Chondrocyte (in vitro differentiated cells): ENCODE measurements around the gene ST8SIA5. TPM values are rescaled to one million over a fixed set of nuclear protein-coding genes. Genes with fewer than 3 reads are reported as not detected.

Source experiments
- DNase-seq: peaks from one replicate; pipeline ENCODE4 v3.0.0; 2021; ENCODE audit warnings: mixed read lengths, low spot score
- H3K27ac Mint-ChIP-seq: one replicate; pipeline ENCODE4 v1.8.0; 2021; ENCODE audit warnings: mild to moderate bottlenecking, moderate library complexity, mixed read lengths; ENCODE audit not compliant: unreplicated experiment
- H3K27me3 Mint-ChIP-seq: 2 replicates; pipeline ENCODE4 v1.8.0; 2021; ENCODE audit warnings: low read depth, mixed read lengths
- H3K36me3 Mint-ChIP-seq: 2 replicates; pipeline ENCODE4 v1.8.0; 2021; ENCODE audit warnings: low read depth, mixed read lengths
- H3K4me1 Mint-ChIP-seq: 2 replicates; pipeline ENCODE4 v1.8.0; 2021; ENCODE audit warnings: low read depth, mild to moderate bottlenecking, mixed read lengths
- H3K4me3 Mint-ChIP-seq: one replicate; pipeline ENCODE4 v1.8.0; 2021; ENCODE audit warnings: mild to moderate bottlenecking, moderate library complexity, mixed read lengths; ENCODE audit not compliant: unreplicated experiment
- H3K9me3 Mint-ChIP-seq: 2 replicates; pipeline ENCODE4 v1.8.0; 2021; ENCODE audit warnings: low read depth, mixed read lengths
- CTCF ChIP-seq: fragments of 200-600 bp; sonication (generic); IDR thresholded peaks from 2 replicates; pipeline ENCODE4 v1.5.0; 2021; ENCODE audit warnings: antibody characterized with exemption, mild to moderate bottlenecking, moderate library complexity
- total RNA-seq: library from RNA; stranded (reverse); gene quantifications from 3 replicates; pipeline ENCODE4 v1.2.1, GENCODE V29; 2021

ST8SIA5 gene
- total RNA-seq, 1 donor from 2014 or later, result 0.25 TPM

- Mint-ChIP-seq H3K4me1 (no peaks in the 10 kb centered on the region), H3K36me3 (peaks cover 5% of the 10 kb centered on the region), H3K27me3 (no peaks in the 10 kb centered on the region), H3K27ac (no peak overlapping the region), H3K4me3 (no peak overlapping the region), H3K9me3 (peaks cover 23% of the 10 kb centered on the region)
- DNase-seq, result no peak
- no peak for TF ChIP-seq CTCF
Measured at GRCh38 chr18:46728219-46728930, 28.5 kb downstream of the ST8SIA5 start.

GRCh38 chr18:46727177-46727576 is 29.7 kb downstream of the ST8SIA5 start:
- Mint-ChIP-seq H3K9me3 (peaks cover 23% of the 10 kb centered on the region), H3K27me3 (no peaks in the 10 kb centered on the region), H3K4me3 (no peak overlapping the region), H3K27ac (no peak overlapping the region), H3K36me3 (peaks cover 5% of the 10 kb centered on the region), H3K4me1 (no peaks in the 10 kb centered on the region)
- DNase-seq, result no peak
- no peak for TF ChIP-seq CTCF

- TF ChIP-seq CTCF, result no peak
- no peak overlapping the region for H3K4me3 Mint-ChIP-seq
- DNase-seq, result no peak
- H3K27me3 Mint-ChIP-seq, result peaks cover 3% of the 10 kb centered on the region
- H3K9me3 Mint-ChIP-seq, result peaks cover 8% of the 10 kb centered on the region
- H3K27ac Mint-ChIP-seq, result no peak overlapping the region
- H3K36me3 Mint-ChIP-seq, result peaks cover 3% of the 10 kb centered on the region
- no peaks in the 10 kb centered on the region for H3K4me1 Mint-ChIP-seq
Measured at GRCh38 chr18:46725310-46725709, 31.5 kb downstream of the ST8SIA5 start.

- DNase-seq, result no peak
- Mint-ChIP-seq H3K9me3 (no peaks in the 10 kb centered on the region), H3K27me3 (peaks cover 7% of the 10 kb centered on the region), H3K36me3 (no peaks in the 10 kb centered on the region), H3K27ac (no peak overlapping the region), H3K4me3 (no peak overlapping the region), H3K4me1 (peaks cover 4% of the 10 kb centered on the region)
- no peak for TF ChIP-seq CTCF
Measured at GRCh38 chr18:46723856-46724415, 32.9 kb downstream of the ST8SIA5 start.

GRCh38 chr18:46722051-46722450 is 34.8 kb downstream of the ST8SIA5 start:
- Mint-ChIP-seq H3K36me3 (no peaks in the 10 kb centered on the region), H3K9me3 (no peaks in the 10 kb centered on the region), H3K4me3 (no peak overlapping the region), H3K4me1 (peaks cover 8% of the 10 kb centered on the region), H3K27ac (no peak overlapping the region), H3K27me3 (peaks cover 7% of the 10 kb centered on the region)
- DNase-seq, result no peak
- TF ChIP-seq CTCF, result no peak
